Measurements from ENCODE around the gene KCTD14. TPM values are rescaled to one million over a fixed set of nuclear protein-coding genes. Genes with fewer than 3 reads are reported as not detected.

Gene KCTD14
- total RNA-seq, 1 donor from 2014 or later = 0.32 TPM

DNA sequence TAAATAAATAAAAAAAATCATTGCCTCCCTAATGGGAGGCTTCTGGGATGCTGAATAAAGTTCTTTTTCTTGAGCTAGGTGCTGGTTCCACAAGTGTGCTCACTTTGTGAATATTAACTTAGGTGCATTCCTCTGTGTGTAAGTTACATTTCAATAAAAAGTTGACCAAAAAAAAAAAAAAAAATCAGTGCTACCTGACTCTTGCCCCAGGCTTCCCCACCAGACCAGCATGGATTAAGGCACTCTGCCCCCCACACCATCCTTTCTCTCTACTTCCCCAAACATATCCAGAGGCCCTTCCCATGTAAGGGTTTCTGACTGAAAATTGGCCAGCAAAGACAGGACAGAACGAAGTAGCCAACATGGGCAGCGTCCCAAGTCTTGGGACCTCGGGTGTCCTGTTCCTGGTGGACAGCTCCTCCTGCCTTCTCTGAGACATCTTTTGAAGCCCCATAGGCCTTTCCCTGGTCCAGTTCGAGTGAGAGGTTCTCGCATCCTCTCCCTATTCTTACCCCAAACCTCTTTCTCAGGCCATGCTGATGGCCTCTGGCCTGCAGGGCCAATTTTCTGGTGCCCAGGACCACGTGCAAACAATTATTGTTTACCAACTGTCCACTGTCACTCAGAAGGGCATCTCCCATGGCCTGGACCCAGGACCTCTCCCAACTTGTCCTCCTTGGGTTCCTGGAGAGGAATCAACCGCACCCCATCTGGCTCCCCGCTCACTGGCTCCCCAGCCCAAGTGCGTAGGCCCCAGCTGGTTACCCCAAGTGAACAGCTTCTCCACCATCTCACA lies 14.9 kb upstream of the KCTD14 start:
- Mint-ChIP-seq H3K4me3 (ENCODE audit: unreplicated experiment) (no peak overlapping the region), H3K27me3 (ENCODE audit: unreplicated experiment) (no peaks in the 10 kb centered on the region), H3K36me3 (ENCODE audit: unreplicated experiment) (no peaks in the 10 kb centered on the region), H3K4me1 (ENCODE audit: low read depth, unreplicated experiment) (peaks cover 3% of the 10 kb centered on the region), H3K27ac (ENCODE audit: unreplicated experiment) (no peak overlapping the region), H3K9me3 (ENCODE audit: unreplicated experiment) (no peaks in the 10 kb centered on the region)
- DNase-seq = no peak
- TF ChIP-seq, protein P1, sequence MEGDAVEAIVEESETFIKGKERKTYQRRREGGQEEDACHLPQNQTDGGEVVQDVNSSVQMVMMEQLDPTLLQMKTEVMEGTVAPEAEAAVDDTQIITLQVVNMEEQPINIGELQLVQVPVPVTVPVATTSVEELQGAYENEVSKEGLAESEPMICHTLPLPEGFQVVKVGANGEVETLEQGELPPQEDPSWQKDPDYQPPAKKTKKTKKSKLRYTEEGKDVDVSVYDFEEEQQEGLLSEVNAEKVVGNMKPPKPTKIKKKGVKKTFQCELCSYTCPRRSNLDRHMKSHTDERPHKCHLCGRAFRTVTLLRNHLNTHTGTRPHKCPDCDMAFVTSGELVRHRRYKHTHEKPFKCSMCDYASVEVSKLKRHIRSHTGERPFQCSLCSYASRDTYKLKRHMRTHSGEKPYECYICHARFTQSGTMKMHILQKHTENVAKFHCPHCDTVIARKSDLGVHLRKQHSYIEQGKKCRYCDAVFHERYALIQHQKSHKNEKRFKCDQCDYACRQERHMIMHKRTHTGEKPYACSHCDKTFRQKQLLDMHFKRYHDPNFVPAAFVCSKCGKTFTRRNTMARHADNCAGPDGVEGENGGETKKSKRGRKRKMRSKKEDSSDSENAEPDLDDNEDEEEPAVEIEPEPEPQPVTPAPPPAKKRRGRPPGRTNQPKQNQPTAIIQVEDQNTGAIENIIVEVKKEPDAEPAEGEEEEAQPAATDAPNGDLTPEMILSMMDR (IDR thresholded peaks at IDR 0.05; ENCODE audit: partially characterized antibody, unreplicated experiment) = no peak

DNA sequence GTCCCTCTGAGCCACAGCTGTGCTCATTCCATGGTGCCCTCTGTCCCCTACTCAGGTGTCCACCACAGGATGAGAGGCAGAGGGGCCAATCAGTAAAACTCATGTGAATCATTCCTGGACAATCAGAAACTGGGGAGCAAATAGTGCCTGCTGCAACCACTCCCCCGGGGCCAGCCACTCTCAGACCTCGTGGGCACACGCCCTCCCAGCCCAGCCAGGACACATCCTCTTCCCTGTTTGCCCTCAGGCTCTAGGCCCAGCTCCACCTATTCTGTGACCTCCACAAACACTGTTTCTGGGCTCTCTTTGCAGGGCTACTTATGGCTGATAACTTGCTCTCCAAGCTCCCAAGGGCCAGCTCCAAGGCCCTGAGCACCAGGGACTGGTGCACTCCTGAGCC lies 14.0 kb upstream of the KCTD14 start:
- Mint-ChIP-seq H3K27me3 (ENCODE audit: unreplicated experiment) (no peaks in the 10 kb centered on the region), H3K36me3 (ENCODE audit: unreplicated experiment) (no peaks in the 10 kb centered on the region), H3K4me3 (ENCODE audit: unreplicated experiment) (no peak overlapping the region), H3K27ac (ENCODE audit: unreplicated experiment) (no peak overlapping the region), H3K4me1 (ENCODE audit: low read depth, unreplicated experiment) (peaks cover 3% of the 10 kb centered on the region), H3K9me3 (ENCODE audit: unreplicated experiment) (no peaks in the 10 kb centered on the region)
- TF ChIP-seq, protein P1 (IDR thresholded peaks at IDR 0.05; ENCODE audit: partially characterized antibody, unreplicated experiment) = no peak
- no peak for DNase-seq

DNA sequence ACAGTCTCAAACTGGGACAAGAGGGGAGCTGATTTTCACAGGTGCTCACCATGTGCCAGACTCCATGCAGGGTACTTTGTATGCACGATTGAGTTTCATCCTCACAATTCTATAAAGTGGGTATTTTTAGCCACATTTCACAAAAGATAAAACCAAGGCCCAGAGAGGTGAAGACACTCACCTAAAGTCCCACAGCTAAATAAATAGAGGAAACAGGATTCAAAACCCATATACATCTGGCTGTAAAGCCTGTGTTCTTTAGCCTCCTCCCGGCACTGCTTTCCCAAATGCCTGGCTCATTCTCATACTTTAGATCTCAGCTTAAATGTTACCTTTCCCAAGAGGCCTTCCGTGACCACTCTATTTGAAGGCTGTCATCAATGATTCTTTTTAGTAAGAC lies 13.2 kb upstream of the KCTD14 start:
- Mint-ChIP-seq H3K27ac (ENCODE audit: unreplicated experiment) (no peak overlapping the region), H3K4me3 (ENCODE audit: unreplicated experiment) (no peak overlapping the region)

DNA sequence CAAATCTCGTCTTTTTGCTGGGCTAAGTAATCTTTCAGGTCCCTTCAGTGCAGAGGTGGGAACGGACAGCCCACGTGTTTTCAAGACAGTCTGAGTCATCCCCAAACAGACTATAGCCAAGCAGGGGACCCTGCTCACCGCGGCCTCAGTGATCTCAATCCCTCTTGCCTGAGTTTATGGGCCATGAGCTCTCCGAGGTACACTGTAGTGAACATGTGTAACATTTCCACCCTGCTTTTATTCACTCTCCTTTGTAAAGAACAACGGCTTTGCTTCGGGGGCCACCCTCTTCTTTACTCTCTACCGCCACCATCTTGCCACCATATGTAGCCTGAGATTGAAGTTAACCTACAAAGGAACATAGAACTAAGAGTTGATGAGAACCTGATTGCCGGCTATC lies 11.5 kb upstream of the KCTD14 start:
- no peak for DNase-seq

More for the DNA sequence above, 13.2 kb upstream of the KCTD14 start:
- Mint-ChIP-seq H3K36me3 (ENCODE audit: unreplicated experiment) (no peaks in the 10 kb centered on the region), H3K9me3 (ENCODE audit: unreplicated experiment) (no peaks in the 10 kb centered on the region), H3K4me1 (ENCODE audit: low read depth, unreplicated experiment) (peaks cover 3% of the 10 kb centered on the region), H3K27me3 (ENCODE audit: unreplicated experiment) (no peaks in the 10 kb centered on the region)
- no peak for DNase-seq
- TF ChIP-seq, protein P1 (IDR thresholded peaks at IDR 0.05; ENCODE audit: partially characterized antibody, unreplicated experiment) = no peak

DNA sequence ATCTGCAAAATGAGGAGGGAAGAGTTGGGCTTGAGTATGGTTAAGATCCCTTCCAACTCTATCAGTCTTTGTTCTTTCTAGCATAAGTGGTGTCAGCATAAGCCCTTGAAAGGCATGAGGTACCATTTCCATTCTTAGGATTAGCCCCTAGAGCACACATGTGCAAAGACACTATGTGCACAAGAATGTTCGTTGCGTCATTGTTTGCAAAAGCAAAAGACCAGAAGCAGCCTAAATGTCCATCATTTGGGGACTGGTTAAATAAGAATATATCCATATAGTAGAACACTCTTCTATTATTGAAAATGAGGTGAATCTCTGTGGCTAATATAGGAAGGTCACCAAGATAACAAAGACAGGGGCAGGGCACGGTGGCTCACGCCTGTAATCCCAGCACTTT lies 10.0 kb upstream of the KCTD14 start:
- Mint-ChIP-seq H3K27me3 (ENCODE audit: unreplicated experiment) (no peaks in the 10 kb centered on the region), H3K36me3 (ENCODE audit: unreplicated experiment) (no peaks in the 10 kb centered on the region), H3K4me1 (ENCODE audit: low read depth, unreplicated experiment) (peaks cover 3% of the 10 kb centered on the region), H3K27ac (ENCODE audit: unreplicated experiment) (no peak overlapping the region), H3K4me3 (ENCODE audit: unreplicated experiment) (no peak overlapping the region), H3K9me3 (ENCODE audit: unreplicated experiment) (no peaks in the 10 kb centered on the region)
- TF ChIP-seq, protein P1 (IDR thresholded peaks at IDR 0.05; ENCODE audit: partially characterized antibody, unreplicated experiment) = no peak
- no peak for DNase-seq

More for the DNA sequence above, 11.5 kb upstream of the KCTD14 start:
- H3K27ac Mint-ChIP-seq (ENCODE audit: unreplicated experiment) = no peak overlapping the region
- H3K4me3 Mint-ChIP-seq (ENCODE audit: unreplicated experiment) = no peak overlapping the region
- no peaks in the 10 kb centered on the region for H3K9me3 Mint-ChIP-seq (ENCODE audit: unreplicated experiment)
- H3K4me1 Mint-ChIP-seq (ENCODE audit: low read depth, unreplicated experiment) = peaks cover 3% of the 10 kb centered on the region
- no peaks in the 10 kb centered on the region for H3K27me3 Mint-ChIP-seq (ENCODE audit: unreplicated experiment)
- no peaks in the 10 kb centered on the region for H3K36me3 Mint-ChIP-seq (ENCODE audit: unreplicated experiment)
- TF ChIP-seq, protein P1 (IDR thresholded peaks at IDR 0.05; ENCODE audit: partially characterized antibody, unreplicated experiment) = no peak
